Esophagus mucosa (tissue), 1 donor: ENCODE results near the gene PSMD9. TPM values are rescaled to one million over a fixed set of nuclear protein-coding genes. Genes with fewer than 3 reads are reported as not detected.
"Not testable (repeated sequence)": the region's sequence is repeated elsewhere in the genome, so short reads cannot be mapped to it uniquely, and the experiment has no call there.

ENCODE experiments used
- ATAC-seq: fragments of 200-7000 bp; cut with Tn5 transposase; one replicate; pipeline ENCODE4 v1.9.1; 2020
- total RNA-seq: library from RNA; stranded (reverse); gene quantifications from one replicate; pipeline ENCODE4 v1.2.4, GENCODE V29; 2023
- donor health status: DM: yes; HTN: yes; CAD: no.

The PSMD9 gene
- total RNA-seq, 1 donor from 2014 or later, result 48.7 TPM

GRCh38 chr12:121873216-121873569, 15.4 kb upstream of the PSMD9 start:
- no peak for ATAC-seq

GRCh38 chr12:121874071-121874470, 14.5 kb upstream of the PSMD9 start:
- no peak for ATAC-seq

GRCh38 chr12:121875582-121875981, 13.0 kb upstream of the PSMD9 start:
- no peak for ATAC-seq

- ATAC-seq, result not testable (repeated sequence)
Measured at GRCh38 chr12:121876080-121876447, 12.5 kb upstream of the PSMD9 start.

- no peak for ATAC-seq
Measured at GRCh38 chr12:121883315-121883660, 5.3 kb upstream of the PSMD9 start.

GRCh38 chr12:121885129-121885528, 3.5 kb upstream of the PSMD9 start:
- not testable (repeated sequence) for ATAC-seq

GRCh38 chr12:121888083-121888477, 510 bp upstream of the PSMD9 start:
- ATAC-seq, result no peak

GRCh38 chr12:121889274-121889624, 659 bp downstream of the PSMD9 start:
- no peak for ATAC-seq

GRCh38 chr12:121889661-121890060, 1.1 kb downstream of the PSMD9 start:
- not testable (repeated sequence) for ATAC-seq

GRCh38 chr12:121892673-121893561, 4.3 kb downstream of the PSMD9 start:
- ATAC-seq, result no peak

GRCh38 chr12:121893961-121894460, 5.4 kb downstream of the PSMD9 start:
- ATAC-seq, result peak; percentile 79

GRCh38 chr12:121894633-121895032, 6.0 kb downstream of the PSMD9 start:
- ATAC-seq, result no peak

- ATAC-seq, result no peak
Measured at GRCh38 chr12:121898287-121898686, 9.7 kb downstream of the PSMD9 start.

GRCh38 chr12:121899590-121899989, 11.0 kb downstream of the PSMD9 start:
- ATAC-seq, result peak; percentile 9

GRCh38 chr12:121903202-121903601, 14.6 kb downstream of the PSMD9 start:
- peak; percentile 41 for ATAC-seq

GRCh38 chr12:121905746-121906145, 17.2 kb downstream of the PSMD9 start:
- ATAC-seq, result no peak

- peak; percentile 11 for ATAC-seq
Measured at GRCh38 chr12:121908702-121909101, 20.1 kb downstream of the PSMD9 start.

- ATAC-seq, result no peak
Measured at GRCh38 chr12:121911824-121912585, 23.4 kb downstream of the PSMD9 start.

- no peak for ATAC-seq
Measured at GRCh38 chr12:121915841-121916321, 27.3 kb downstream of the PSMD9 start.

- no peak for ATAC-seq
Measured at GRCh38 chr12:121916719-121917118, 28.1 kb downstream of the PSMD9 start.

GRCh38 chr12:121917950-121918678, 29.5 kb downstream of the PSMD9 start, which contains the start of gene CFAP251:
TSS of gene CFAP251 (plus strand) at chr12:121918592. CDS start at chr12:121921306, 2,714 bp downstream.
- ATAC-seq, result peak; percentile 79

- peak; percentile 52 for ATAC-seq
Measured at GRCh38 chr12:121918679-121919038, 30.1 kb downstream of the PSMD9 start.

GRCh38 chr12:121921066-121921465, 32.5 kb downstream of the PSMD9 start:
- no peak for ATAC-seq
